ENCODE results near the gene RNLS.

DNA sequence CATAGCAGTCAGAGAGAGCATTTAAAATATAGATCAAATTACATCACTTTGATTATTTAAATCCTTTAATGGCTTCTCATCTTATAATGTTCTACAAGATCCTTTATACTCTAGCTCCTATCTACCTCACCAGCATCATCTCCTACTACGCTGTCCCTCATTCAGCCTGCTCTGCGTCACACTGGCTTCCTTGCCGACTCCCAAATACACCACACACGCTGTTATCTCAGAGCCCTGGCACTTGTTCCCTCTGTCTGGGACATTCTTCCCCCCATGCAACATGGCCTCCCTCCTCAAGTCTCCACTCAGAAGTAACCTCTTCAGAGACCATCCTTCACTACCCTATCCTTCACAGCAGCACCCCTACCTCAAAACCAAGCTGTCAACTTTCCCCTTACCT, 46.7 kb downstream of the RNLS start:
- TF ChIP-seq POLR2A (IDR thresholded peaks at IDR 0.05; ENCODE audit: low read depth, low read length) (no peak), POLR2AphosphoS5 (IDR thresholded peaks at IDR 0.05; ENCODE audit: low read depth, low read length) (no peak), TAF1 (IDR thresholded peaks at IDR 0.05; ENCODE audit: borderline replicate concordance, low read depth, low read length) (no peak)
